Ishikawa (cell line): ENCODE results near the gene PTPN22.

Experiments
- CEBPB ChIP-seq: IDR thresholded peaks from 2 replicates; pipeline ENCODE4 v1.6.1; 2012
- CREB1 ChIP-seq: IDR thresholded peaks from 2 replicates; pipeline ENCODE4 v1.6.1; 2012; ENCODE audit warnings: low read depth
- EGR1 ChIP-seq: IDR thresholded peaks from 2 replicates; pipeline ENCODE4 v1.6.1; 2012
- EP300 ChIP-seq: IDR thresholded peaks from 2 replicates; pipeline ENCODE4 v1.6.1; 2012; ENCODE audit warnings: borderline replicate concordance
- FOXM1 ChIP-seq: IDR thresholded peaks from 2 replicates; pipeline ENCODE4 v1.6.1; 2012; ENCODE audit warnings: low read depth, borderline replicate concordance
- MAX ChIP-seq: IDR thresholded peaks from 2 replicates; pipeline ENCODE4 v1.6.1; 2012
- NFIC ChIP-seq: IDR thresholded peaks from 2 replicates; pipeline ENCODE4 v1.6.1; 2012
- RAD21 ChIP-seq: IDR thresholded peaks from 2 replicates; pipeline ENCODE4 v1.6.1; 2012; ENCODE audit warnings: low read depth
- TAF1 ChIP-seq: IDR thresholded peaks from 2 replicates; pipeline ENCODE4 v1.6.1; 2012; ENCODE audit warnings: low read depth, mild to moderate bottlenecking
- TCF12 ChIP-seq: IDR thresholded peaks from 2 replicates; pipeline ENCODE4 v1.6.1; 2012; ENCODE audit warnings: low read depth
- TEAD4 ChIP-seq: IDR thresholded peaks from 2 replicates; pipeline ENCODE4 v1.6.1; 2012
- USF1 ChIP-seq: IDR thresholded peaks from 2 replicates; pipeline ENCODE4 v1.6.1; 2012
- YY1 ChIP-seq: IDR thresholded peaks from 2 replicates; pipeline ENCODE4 v1.6.1; 2012; ENCODE audit warnings: low read depth
- ZBTB7A ChIP-seq: IDR thresholded peaks from 2 replicates; pipeline ENCODE4 v1.6.1; 2012; ENCODE audit warnings: low read depth
- TF ChIP-seq, protein P1 (sequence below): IDR thresholded peaks from 2 replicates; pipeline ENCODE4 v1.6.1; 2012; ENCODE audit warnings: low read depth, mild to moderate bottlenecking

PTPN22 gene

GRCh38 chr1:113818578-113818977 lies 52.9 kb downstream of the PTPN22 start:
- TF ChIP-seq CREB1 (no peak), CEBPB (no peak), EP300 (no peak), EGR1 (no peak), TAF1 (no peak), TCF12 (no peak), TEAD4 (no peak), FOXM1 (no peak), YY1 (no peak)
- TF ChIP-seq, protein P1, sequence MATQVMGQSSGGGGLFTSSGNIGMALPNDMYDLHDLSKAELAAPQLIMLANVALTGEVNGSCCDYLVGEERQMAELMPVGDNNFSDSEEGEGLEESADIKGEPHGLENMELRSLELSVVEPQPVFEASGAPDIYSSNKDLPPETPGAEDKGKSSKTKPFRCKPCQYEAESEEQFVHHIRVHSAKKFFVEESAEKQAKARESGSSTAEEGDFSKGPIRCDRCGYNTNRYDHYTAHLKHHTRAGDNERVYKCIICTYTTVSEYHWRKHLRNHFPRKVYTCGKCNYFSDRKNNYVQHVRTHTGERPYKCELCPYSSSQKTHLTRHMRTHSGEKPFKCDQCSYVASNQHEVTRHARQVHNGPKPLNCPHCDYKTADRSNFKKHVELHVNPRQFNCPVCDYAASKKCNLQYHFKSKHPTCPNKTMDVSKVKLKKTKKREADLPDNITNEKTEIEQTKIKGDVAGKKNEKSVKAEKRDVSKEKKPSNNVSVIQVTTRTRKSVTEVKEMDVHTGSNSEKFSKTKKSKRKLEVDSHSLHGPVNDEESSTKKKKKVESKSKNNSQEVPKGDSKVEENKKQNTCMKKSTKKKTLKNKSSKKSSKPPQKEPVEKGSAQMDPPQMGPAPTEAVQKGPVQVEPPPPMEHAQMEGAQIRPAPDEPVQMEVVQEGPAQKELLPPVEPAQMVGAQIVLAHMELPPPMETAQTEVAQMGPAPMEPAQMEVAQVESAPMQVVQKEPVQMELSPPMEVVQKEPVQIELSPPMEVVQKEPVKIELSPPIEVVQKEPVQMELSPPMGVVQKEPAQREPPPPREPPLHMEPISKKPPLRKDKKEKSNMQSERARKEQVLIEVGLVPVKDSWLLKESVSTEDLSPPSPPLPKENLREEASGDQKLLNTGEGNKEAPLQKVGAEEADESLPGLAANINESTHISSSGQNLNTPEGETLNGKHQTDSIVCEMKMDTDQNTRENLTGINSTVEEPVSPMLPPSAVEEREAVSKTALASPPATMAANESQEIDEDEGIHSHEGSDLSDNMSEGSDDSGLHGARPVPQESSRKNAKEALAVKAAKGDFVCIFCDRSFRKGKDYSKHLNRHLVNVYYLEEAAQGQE: no peak

- no peak for TF ChIP-seq TAF1
- no peak for TF ChIP-seq TEAD4
- TF ChIP-seq USF1: no peak
- no peak for TF ChIP-seq ZBTB7A
- no peak for TF ChIP-seq MAX
- TF ChIP-seq YY1: no peak
- TF ChIP-seq FOXM1: no peak
- no peak for TF ChIP-seq CREB1
- TF ChIP-seq EP300: no peak
- no peak for TF ChIP-seq NFIC
- TF ChIP-seq RAD21: no peak
- TF ChIP-seq, protein P1: no peak
- no peak for TF ChIP-seq EGR1
- no peak for TF ChIP-seq CEBPB
- TF ChIP-seq TCF12: no peak
These were observed 58.3 kb downstream of the PTPN22 start for GRCh38 chr1:113813218-113813617.

GRCh38 chr1:113812661-113813135 lies 58.8 kb downstream of the PTPN22 start:
- TF ChIP-seq CREB1 (no peak), FOXM1 (no peak; the same call in 1 of the 2 replicates), CEBPB (no peak), TAF1 (no peak), TEAD4 (no peak), NFIC (no peak), YY1 (no peak), TCF12 (no peak), MAX (no peak), ZBTB7A (no peak), RAD21 (no peak), EGR1 (no peak), EP300 (no peak), USF1 (no peak)
- TF ChIP-seq, protein P1: no peak

- TF ChIP-seq TEAD4 (peak; percentile 33; the same call in 1 of the 2 replicates), USF1 (peak; percentile 59), ZBTB7A (no peak), YY1 (peak; percentile 91), EGR1 (peak; percentile 85), MAX (peak; percentile 96), EP300 (0 out of 2 replicates have a peak, but pooled peaks have one; percentile 24), RAD21 (no peak), TCF12 (peak; percentile 63), TAF1 (peak; percentile 93), CREB1 (peak; percentile 26; the same call in 1 of the 2 replicates), FOXM1 (peak; percentile 58; the same call in 1 of the 2 replicates), CEBPB (peak; percentile 7; the same call in 1 of the 2 replicates), NFIC (no peak)
- TF ChIP-seq, protein P1: no peak
These were observed 59.4 kb downstream of the PTPN22 start, which contains the start of gene RSBN1 for GRCh38 chr1:113811888-113812660. RSBN1 (minus strand) TSS chr1:113812476; CDS start chr1:113812412, 64 bp downstream.
